Measurements from ENCODE around the gene CNNM2.

- TF ChIP-seq CTCF (IDR thresholded peaks at IDR 0.05) (no peak), POLR2A (IDR thresholded peaks at IDR 0.05) (no peak), POLR2AphosphoS5 (IDR thresholded peaks at IDR 0.05) (no peak)
These were observed 42.1 kb downstream of the CNNM2 start for GRCh38 chr10:102960157-102960556.

Measured in prostate gland (tissue), 2 donors.